Progenitor cell of endocrine pancreas (in vitro differentiated cells): Measurements from ENCODE around the gene NAV3. TPM values are rescaled to one million over a fixed set of nuclear protein-coding genes. Genes with fewer than 3 reads are reported as not detected.

Experiments
- DNase-seq: peaks from one replicate; pipeline ENCODE4 v3.0.0; 2021; ENCODE audit warnings: low spot score; ENCODE audit not compliant: unreplicated experiment
- H3K27ac Mint-ChIP-seq: 2 replicates; pipeline ENCODE4 v1.8.0; 2021; ENCODE audit warnings: mild to moderate bottlenecking, moderate library complexity, mixed read lengths
- H3K27me3 Mint-ChIP-seq: 2 replicates; pipeline ENCODE4 v1.8.0; 2021; ENCODE audit warnings: mixed read lengths
- H3K36me3 Mint-ChIP-seq: 2 replicates; pipeline ENCODE4 v1.8.0; 2022; ENCODE audit warnings: mixed read lengths; ENCODE audit not compliant: insufficient read depth
- H3K4me1 Mint-ChIP-seq: 2 replicates; pipeline ENCODE4 v1.8.0; 2021; ENCODE audit warnings: low read depth, mixed read lengths
- H3K4me3 Mint-ChIP-seq: 2 replicates; pipeline ENCODE4 v1.8.0; 2021; ENCODE audit warnings: low read depth, mild to moderate bottlenecking, moderate library complexity, mixed read lengths
- H3K9me3 Mint-ChIP-seq: 2 replicates; pipeline ENCODE4 v1.8.0; 2021; ENCODE audit warnings: low read depth, mixed read lengths
- CTCF ChIP-seq: fragments of 200-600 bp; sonication (generic); IDR thresholded peaks from one replicate; pipeline ENCODE4 v1.5.0; 2021; ENCODE audit warnings: antibody characterized with exemption, mild to moderate bottlenecking; ENCODE audit not compliant: unreplicated experiment
- total RNA-seq: library from RNA; stranded (reverse); gene quantifications from 2 replicates; pipeline ENCODE4 v1.2.1, GENCODE V29; 2021

The NAV3 gene
- total RNA-seq, 1 donor from 2014 or later = 11.5 TPM

DNA sequence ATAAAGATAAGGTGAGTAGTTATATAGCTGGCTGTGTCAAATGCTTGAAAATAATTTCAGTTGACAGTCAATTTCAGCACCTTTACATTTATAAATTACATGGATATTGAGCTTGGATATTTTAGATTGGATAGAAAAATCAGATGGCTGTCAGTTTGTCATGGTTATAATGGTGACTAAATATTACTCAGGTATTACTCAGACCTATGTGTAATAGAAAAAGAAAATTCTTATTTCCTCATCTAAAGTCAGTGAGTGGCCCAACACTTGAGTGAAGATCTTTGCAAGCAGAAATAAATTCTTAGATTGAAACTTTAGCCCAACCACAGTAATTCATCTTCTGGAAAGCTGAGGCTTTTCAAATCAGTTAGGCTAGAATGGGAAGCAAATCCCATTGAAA, 354.4 kb downstream of the NAV3 start:
- no peak overlapping the region for H3K4me3 Mint-ChIP-seq

GRCh38 chr12:78185651-78186050, 355.0 kb downstream of the NAV3 start:
- no peak for TF ChIP-seq CTCF
- Mint-ChIP-seq H3K4me1 (no peaks in the 10 kb centered on the region), H3K36me3 (no peaks in the 10 kb centered on the region), H3K9me3 (no peaks in the 10 kb centered on the region), H3K4me3 (no peak overlapping the region), H3K27me3 (no peaks in the 10 kb centered on the region), H3K27ac (no peak overlapping the region)
- no peak for DNase-seq

More for the DNA sequence above, 354.4 kb downstream of the NAV3 start:
- no peaks in the 10 kb centered on the region for H3K4me1 Mint-ChIP-seq
- H3K9me3 Mint-ChIP-seq = no peaks in the 10 kb centered on the region
- no peaks in the 10 kb centered on the region for H3K36me3 Mint-ChIP-seq
- DNase-seq = no peak
- no peak for TF ChIP-seq CTCF
- H3K27ac Mint-ChIP-seq = no peak overlapping the region
- H3K27me3 Mint-ChIP-seq = no peaks in the 10 kb centered on the region

GRCh38 chr12:78186670-78187069, 356.0 kb downstream of the NAV3 start:
- TF ChIP-seq CTCF = no peak
- Mint-ChIP-seq H3K36me3 (no peaks in the 10 kb centered on the region), H3K9me3 (no peaks in the 10 kb centered on the region), H3K4me1 (no peaks in the 10 kb centered on the region), H3K27ac (no peak overlapping the region), H3K27me3 (no peaks in the 10 kb centered on the region), H3K4me3 (no peak overlapping the region)
- no peak for DNase-seq

DNA sequence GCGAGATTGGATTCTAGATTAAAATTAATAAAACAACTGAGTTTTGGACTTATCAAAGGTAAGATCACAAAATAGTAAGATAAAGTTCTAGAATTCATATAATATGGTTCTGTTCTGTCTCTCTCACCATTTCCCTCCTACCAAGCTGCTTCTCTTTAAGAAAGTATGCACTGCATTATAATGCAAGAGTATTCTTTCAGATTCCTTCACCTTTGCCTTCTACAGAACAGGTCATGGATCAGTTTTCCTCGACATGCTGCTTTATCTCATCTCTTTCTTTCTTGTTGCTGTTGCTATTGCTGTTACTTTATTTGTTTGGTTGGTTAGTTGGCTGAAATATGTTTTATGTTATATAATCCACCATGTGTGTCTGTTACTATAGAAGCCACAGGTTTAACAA, 357.0 kb downstream of the NAV3 start:
- H3K27ac Mint-ChIP-seq = no peak overlapping the region
- no peak for TF ChIP-seq CTCF
- H3K4me3 Mint-ChIP-seq = no peak overlapping the region
- no peaks in the 10 kb centered on the region for H3K36me3 Mint-ChIP-seq
- DNase-seq = no peak
- H3K27me3 Mint-ChIP-seq = no peaks in the 10 kb centered on the region
- H3K9me3 Mint-ChIP-seq = no peaks in the 10 kb centered on the region
- H3K4me1 Mint-ChIP-seq = no peaks in the 10 kb centered on the region

DNA sequence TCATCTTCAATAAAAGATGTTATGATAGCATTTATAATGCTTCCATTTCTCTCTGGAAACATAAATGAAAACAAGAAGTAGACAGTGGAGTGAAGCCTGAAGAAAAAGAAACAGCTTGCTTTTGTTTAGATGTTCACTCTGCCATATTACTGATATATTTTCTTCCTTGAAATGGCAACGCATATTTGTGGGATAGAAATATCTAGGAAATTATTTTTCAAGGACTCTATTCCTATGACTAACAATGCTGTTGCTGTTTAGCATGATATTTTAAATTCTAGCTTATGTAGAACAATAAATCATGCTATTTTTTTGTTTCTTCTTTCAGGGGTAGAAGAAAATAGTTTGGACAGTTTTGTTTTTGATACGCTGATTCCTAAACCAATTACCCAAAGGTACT, 359.0 kb downstream of the NAV3 start:
- no peaks in the 10 kb centered on the region for H3K4me1 Mint-ChIP-seq
- H3K27ac Mint-ChIP-seq = no peak overlapping the region
- TF ChIP-seq CTCF = no peak
- H3K36me3 Mint-ChIP-seq = no peaks in the 10 kb centered on the region
- H3K4me3 Mint-ChIP-seq = no peak overlapping the region
- no peaks in the 10 kb centered on the region for H3K9me3 Mint-ChIP-seq
- no peak for DNase-seq
- H3K27me3 Mint-ChIP-seq = no peaks in the 10 kb centered on the region

DNA sequence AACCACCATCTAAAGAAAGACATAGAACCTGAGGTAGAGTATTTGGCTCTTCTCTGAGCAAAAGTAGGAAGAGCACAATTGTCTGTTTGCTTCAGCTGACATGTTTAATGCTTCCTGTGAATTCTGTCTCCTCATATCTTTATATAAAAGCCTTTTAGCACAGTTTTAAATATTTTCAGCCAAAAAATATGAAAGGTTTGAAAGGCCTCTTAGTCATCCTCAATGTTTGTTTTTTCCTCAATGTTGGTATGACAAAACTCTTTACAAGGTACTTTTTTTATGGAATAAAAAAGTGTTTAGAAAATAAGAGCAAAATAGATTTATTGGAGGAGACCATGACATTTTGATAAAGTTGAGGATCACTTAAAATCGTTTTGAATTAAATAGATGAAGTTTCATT, 360.9 kb downstream of the NAV3 start:
- H3K36me3 Mint-ChIP-seq = no peaks in the 10 kb centered on the region
- H3K4me1 Mint-ChIP-seq = no peaks in the 10 kb centered on the region

More for the DNA sequence above, 360.9 kb downstream of the NAV3 start:
- H3K27ac Mint-ChIP-seq = no peak overlapping the region
- DNase-seq = no peak
- TF ChIP-seq CTCF = no peak
- H3K27me3 Mint-ChIP-seq = no peaks in the 10 kb centered on the region
- H3K4me3 Mint-ChIP-seq = no peak overlapping the region
- no peaks in the 10 kb centered on the region for H3K9me3 Mint-ChIP-seq
